OCI-LY7 (cell line): Measurements from ENCODE around the gene SPEN.

Experiments used
- CTCF ChIP-seq: fragments of 200-600 bp; sonication (generic); conservative IDR thresholded peaks from 2 replicates; pipeline ENCODE4 v1.5.1; 2014; ENCODE audit warnings: mild to moderate bottlenecking, antibody characterized with exemption, low read length, moderate library complexity, mixed read lengths
- EZH2phosphoT487 ChIP-seq: fragments of 200-600 bp; sonication (generic); IDR thresholded peaks from 2 replicates; pipeline ENCODE4 v1.6.1; 2018; ENCODE audit warnings: low read depth, borderline replicate concordance, mild to moderate bottlenecking, mixed run types, antibody characterized with exemption, low read length, moderate library complexity, mixed read lengths

DNA sequence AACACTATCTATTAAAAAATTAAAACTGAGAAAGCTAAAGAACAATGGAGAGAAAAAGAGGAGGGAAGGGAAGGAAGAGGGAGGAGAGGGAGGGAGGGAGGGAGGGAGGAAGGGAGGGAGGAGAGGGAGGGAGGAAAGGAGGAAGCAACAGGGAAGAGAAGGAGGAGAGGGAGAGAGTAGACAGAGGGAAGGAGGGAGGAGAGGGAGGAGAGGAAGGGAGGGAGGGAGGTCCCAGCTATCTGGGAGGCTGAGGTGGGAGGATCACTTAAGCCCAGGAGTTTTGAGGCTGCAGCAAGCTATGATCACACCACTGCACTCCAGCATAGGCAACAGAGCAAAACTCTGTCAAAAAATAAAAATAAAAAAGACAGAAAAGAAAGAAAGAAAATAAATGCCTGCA, 111.9 kb downstream of the SPEN start:
- no peak for TF ChIP-seq CTCF
- no peak for TF ChIP-seq EZH2phosphoT487
